ENCODE measurements around the gene DCLK1.

DCLK1 gene

DNA sequence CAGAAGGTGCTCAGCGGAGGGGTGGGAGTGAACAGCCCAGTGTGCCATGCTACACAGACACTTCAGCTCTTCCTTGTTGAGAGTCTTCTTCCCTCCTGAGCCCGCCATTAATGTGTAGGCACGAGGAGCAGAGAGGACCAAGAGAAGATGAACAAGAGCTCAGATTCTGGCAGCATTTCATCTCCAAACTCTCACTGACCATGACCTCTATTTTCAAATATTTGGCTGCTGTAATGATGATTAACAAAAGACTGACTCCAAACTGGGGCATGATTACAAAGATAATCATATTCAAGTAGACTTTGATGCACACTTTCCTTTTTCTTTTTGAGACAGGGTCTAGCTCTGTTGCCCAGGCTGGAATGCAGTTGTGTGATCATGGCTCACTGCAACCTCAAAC lies 236.5 kb downstream of the DCLK1 start:
- DNase-seq (ENCODE audit: low spot score): peak; percentile 18

DNA sequence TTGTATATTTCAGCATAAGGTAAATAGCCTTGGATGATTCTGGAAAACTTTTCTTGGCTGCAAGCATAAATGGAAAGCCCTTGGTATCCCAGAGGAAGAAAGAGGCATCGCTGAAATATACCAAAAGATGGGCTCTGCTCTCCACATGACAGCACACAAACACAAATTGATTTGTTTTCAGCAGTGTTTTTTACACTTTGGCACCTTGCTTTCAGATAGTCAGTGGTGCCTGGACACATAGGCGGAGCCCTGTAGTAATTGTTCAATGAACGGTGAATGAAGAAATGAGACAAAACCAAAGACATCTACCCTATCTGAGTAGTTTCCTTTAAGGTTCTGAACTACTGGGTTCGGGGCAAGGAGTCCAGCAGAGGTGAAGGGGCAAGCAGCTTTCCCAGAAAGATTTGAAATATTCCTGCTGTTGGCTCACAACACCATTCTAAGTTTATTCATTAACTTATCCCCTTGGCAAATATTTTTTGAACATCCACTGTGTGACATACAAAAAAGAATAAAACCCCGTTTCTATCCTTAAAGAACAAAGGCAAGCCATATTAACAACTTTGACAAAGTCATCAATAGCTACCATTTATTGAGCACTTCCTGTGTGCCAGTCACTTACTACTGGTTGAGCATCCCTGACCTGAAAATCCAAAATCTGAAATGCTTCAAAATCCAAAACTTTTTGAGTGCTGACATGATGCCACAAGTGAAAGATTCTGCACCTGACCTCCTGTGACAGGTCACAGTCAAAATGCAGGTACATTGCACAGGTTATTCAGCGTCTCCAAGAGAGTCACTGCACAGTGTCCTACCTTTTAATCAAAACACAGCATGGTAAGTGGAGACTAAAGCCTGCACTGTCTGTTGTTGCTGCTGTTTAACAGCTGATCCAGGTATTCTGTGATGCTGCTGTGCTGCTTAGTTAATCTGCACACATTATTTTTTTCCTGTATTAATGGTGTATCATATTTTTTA lies 238.1 kb downstream of the DCLK1 start:
- no peak for DNase-seq (ENCODE audit: low spot score)

DNA sequence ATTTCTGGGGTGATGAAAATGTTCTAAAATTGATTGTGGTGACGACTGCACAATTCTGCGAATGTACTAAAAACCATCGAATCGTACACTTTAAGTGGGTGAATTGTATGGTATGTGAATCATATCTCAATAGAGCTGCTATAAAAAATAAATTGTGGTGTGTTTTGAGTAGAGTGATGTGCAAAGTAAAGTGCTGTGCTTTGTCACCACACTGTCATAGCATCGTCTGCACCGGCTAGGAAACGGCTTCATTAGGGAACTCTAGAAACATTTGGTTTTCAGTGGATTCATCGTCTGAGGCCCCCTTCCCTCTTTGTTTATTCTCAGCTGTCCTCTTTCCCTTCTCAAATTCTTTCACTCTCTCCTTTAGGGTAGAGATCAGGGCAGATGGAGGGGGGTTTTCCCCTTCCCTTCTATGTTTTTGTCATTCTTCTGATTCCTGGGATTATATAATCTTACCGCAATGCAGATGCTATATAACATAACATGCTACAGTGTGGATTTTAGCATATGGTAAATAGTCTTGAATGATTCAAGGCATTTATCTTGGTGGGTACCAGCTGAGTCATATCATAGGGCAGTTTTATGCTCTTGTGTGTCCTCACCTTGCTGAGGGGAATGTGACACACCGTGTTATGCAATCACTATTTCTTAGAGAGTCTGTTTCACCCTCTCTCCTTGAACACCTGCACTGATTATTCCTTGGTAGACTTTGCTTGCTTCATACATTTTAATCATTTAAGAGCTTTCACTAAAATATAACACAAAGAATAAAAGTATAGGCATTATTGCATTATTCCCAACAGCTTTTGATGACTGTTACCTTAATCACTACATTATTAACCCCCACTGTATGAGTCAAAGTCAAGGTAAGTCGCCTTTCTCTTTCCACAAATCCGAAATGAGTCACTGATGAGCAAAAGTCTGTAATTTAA lies 239.4 kb downstream of the DCLK1 start:
- no peak for DNase-seq (ENCODE audit: low spot score)

DNA sequence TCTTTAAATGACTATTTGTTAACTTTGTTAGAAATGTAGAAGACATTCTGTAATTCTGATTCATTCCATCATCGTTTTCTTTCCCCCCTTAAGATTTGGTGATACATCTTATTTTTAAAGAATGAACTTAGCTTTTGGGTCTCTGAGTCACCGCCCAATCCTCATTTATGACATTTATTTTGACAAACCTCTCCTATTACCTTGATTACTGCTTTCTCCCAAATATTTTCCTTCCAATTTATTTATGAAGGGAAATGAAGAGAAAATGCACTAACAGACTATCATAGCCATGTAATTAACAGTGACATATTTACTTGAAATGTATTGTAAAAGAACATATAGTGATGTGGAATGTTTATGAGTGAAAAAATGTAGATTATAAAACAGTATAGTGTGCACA lies 241.6 kb downstream of the DCLK1 start:
- DNase-seq (ENCODE audit: low spot score): no peak

DNA sequence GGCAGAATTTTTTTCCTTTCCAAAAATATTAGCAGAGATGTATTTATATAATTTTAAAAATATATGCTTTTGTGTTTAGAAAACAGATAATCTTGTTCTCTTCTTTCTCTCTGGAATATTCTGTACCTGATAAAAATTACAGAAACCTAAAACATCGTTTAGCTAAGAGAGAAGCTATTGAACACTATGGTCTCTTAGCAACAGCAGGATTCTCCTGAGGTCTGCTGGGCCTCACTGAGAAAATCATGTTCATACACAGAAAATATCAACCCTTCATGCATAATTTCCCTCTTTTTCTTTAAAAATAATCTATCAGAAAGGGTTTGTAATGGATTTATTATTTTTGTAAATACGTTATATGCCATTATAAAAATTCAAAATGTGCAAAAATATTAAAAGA lies 242.2 kb downstream of the DCLK1 start:
- no peak for DNase-seq (ENCODE audit: low spot score)

DNA sequence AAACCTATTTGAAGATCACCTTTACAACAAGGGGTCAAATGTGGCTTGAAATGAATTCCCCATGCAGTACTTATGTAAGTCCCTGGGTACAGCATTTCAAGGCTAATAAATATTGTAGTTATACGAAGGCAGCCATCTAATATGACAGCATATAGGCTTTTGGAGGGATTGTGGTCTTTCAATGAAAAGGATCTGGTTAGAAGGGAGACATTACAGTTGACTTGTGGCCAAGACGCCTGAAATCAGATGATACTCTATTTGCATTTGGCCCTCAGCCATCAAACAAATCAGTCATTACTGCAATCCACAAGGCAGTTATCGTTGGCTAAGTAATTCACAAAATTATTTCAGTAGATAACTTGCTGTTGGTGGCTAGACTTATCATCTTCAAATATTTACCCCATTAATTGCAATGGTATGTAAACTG lies 242.7 kb downstream of the DCLK1 start:
- no peak for DNase-seq (ENCODE audit: low spot score)

DNA sequence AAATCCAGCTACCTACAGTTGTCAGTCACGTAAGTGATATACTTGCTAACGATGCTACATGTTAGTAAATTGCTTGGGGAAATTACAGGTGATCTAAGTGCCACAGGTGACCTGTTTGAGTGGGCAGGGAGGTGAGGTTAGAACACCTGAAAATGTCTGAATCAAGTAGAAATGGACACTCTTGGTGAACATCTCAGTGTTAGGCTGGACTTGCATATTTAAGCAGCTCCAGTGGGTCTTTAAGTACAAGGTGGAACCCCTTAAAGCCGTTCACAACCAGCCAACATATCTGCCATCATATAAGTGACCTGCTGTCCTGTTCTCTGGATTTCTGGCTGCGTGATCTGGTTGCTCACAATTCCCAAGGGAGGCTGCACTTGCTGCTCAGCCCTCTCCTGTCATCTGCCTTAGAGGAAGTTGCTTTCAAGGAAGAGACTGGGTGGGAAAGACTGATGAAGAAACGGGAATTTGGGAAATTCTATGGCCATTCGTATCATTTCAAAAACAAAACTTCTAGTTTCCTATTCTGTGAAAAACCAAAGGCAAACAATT lies 244.0 kb downstream of the DCLK1 start:
- no peak for DNase-seq (ENCODE audit: low spot score)

DNA sequence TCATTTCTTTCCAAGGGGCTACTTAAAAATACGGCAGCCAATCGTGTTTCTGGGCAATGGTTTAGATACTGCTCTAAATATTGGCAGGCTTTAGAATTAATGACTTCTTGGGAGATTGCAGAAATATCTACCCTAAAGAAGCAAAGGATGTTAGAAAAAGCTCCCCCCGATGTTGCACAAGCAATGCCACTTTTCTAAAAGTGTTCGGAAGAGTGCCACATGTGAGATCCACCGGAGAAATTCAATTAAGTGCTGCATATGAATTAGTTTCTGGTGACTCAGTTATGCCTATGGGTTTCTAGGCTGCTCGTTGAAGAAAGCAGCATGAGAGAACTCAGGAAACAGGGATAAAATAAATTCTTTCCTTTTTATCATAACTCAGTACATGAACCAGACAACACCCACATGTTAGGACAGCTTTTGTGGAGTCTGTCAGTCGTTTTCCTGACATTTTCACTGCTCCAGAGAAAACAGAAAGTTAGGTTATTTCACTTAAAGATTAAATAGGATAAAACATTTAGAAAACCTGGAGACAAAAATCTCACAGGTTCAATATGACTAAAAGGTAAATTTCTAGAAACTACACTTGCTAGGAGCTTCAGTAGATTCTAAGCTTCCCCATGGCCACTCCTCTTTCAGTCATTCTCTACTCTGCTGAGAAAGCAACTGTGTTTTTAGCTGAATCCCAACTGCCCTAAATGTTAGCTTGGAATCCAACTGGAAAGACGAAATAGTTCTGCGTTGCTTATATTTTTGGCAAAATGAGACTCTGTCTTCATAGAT lies 244.7 kb downstream of the DCLK1 start:
- no peak for DNase-seq (ENCODE audit: low spot score)

GRCh38 chr13:35884211-35884760 lies 246.9 kb downstream of the DCLK1 start:
- no peak for DNase-seq (ENCODE audit: low spot score)

GRCh38 chr13:35882722-35883497 lies 248.3 kb downstream of the DCLK1 start:
- no peak for DNase-seq (ENCODE audit: low spot score)

DNA sequence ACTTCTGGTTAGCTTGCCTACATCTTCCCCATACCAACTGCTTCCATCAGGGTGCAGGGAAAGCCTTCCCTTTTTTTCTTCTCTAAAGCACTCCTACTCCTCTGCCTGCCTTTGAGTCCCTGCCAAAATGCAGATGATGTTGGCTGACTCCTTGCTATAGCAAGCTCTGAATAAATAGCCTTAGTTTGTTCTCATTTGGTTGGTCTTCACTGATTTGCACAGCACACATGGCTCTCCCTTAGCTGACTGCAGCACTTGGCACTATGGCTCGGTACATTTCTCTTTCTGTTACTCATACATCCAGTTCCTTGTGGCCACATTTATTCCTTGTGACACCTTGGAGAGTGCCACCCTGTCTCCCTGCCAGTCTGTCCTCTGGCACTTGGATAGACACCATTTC lies 249.8 kb downstream of the DCLK1 start:
- DNase-seq (ENCODE audit: low spot score): no peak

DNA sequence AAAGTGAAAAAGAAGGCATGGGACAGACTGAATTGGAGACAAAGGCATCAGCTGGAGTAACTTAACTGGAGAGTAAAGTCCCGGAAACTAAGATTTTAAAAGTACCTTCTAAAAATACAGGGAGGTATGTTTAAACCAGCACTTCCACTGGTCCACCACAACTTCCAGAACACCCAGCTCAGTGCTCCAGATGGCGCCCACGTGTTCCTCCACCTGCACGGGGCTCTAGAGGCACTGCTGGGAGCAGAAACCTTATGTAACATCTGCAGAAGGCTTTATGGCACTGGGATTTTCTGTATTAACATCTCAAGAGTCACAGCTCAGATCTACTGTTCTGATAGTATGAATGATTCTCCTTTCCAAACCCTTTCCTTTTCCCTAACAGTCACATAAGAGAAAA lies 252.1 kb downstream of the DCLK1 start:
- DNase-seq (ENCODE audit: low spot score): no peak

GRCh38 chr13:35876601-35877000 lies 254.6 kb downstream of the DCLK1 start:
- no peak for DNase-seq (ENCODE audit: low spot score)

DNA sequence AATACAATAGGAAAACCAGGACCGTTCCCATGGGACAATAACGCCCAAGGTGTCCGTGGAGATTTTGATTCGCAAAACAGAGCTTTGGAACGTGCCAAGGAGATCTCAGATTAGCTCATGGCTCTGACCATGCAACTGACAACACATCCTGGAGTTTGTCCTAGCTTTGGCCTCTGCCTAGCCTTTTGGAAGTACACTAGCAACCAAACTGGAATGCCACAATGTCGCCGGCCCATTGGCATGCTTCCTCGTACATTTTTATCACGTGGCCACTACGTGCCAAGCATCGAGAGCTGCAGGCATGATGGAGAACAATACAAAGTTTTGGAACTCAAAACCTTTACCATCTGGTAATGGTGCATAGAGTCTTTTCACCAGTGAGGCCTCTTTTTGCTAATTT lies 256.5 kb downstream of the DCLK1 start:
- peak; percentile 39 for DNase-seq (ENCODE audit: low spot score)

DNA sequence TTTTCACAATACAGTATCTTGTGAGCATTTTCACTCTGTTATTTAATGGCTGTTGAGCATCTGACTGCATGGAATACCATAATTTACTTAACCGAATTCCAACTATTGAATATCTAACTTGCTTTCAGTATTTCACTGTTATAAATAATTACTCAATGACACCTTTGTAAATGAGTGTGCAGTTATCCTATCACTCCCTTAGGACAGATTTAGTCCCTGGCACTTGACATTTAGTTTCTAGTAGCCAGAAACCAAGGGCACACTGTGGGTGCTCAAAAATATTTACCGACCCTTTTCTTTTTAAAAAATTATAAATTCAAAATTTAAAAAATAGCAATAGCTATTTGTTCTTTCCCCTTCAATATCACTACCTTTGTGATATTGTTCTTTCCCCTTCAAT lies 258.8 kb downstream of the DCLK1 start:
- no peak for DNase-seq (ENCODE audit: low spot score)

GRCh38 chr13:35871561-35871960 lies 259.6 kb downstream of the DCLK1 start:
- no peak for DNase-seq (ENCODE audit: low spot score)

- no peak for DNase-seq (ENCODE audit: low spot score)
Measured at GRCh38 chr13:35866801-35867200, 264.4 kb downstream of the DCLK1 start.

GRCh38 chr13:35865341-35866240 lies 265.6 kb downstream of the DCLK1 start:
- DNase-seq (ENCODE audit: low spot score): no peak

- DNase-seq (ENCODE audit: low spot score): no peak
Measured at GRCh38 chr13:35860661-35861060, 270.5 kb downstream of the DCLK1 start.
